Left forelimb (tissue), 1 donor: ENCODE data around the gene ZNF202.
"Not testable (repeated sequence)": the region's sequence is repeated elsewhere in the genome, so short reads cannot be mapped to it uniquely, and the experiment has no call there.

Source experiments
- DNase-seq: peaks from one replicate; pipeline ENCODE4 v3.0.0-alpha.2; 2018; ENCODE audit warnings: low spot score

Gene ZNF202

GRCh38 chr11:123740787-123741158 is 687 bp downstream of the ZNF202 start:
- no peak for DNase-seq

DNA sequence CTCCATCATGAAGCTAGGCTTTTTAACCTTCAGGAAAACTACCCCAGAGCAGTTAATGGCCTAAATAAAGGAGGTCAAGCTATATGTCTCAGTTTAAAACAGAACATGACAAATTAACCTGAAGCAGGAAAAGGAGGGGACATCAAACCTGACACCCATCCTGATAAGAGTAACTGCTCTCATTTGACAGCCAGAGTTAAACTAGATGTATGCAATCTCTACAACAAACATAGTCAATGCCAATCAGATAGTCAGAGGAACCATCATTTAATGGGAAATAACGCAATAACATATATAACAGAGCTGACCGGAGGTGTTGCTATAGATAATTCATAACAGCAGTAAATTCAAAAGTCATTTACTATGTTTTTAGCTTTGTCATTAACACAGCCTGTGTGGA is 3.1 kb downstream of the ZNF202 start:
- DNase-seq = no peak

- no peak for DNase-seq
Observed at GRCh38 chr11:123736769-123737168, 4.7 kb downstream of the ZNF202 start.

- no peak for DNase-seq
Observed at GRCh38 chr11:123729602-123730001, 11.9 kb downstream of the ZNF202 start.

- no peak for DNase-seq
Observed at GRCh38 chr11:123725995-123726655, 15.3 kb downstream of the ZNF202 start.

DNA sequence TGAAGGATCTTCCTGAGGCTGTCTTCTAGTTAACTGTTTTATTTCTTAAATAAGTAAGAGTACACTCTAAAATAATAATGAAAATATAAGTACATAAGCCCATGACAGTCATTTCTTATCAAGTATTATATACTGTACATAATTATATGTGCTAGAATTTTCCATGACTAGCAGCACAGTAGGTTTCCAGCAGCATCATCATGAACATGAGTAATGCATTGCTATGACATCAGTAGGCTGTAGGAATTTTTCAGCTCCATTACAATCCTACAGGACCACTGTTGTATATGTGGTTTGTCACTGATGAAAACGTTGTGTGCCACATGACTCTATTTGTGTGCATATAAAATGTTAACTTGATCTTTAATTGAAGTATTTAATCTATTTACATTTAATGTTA is 22.0 kb downstream of the ZNF202 start:
- DNase-seq = no peak

DNA sequence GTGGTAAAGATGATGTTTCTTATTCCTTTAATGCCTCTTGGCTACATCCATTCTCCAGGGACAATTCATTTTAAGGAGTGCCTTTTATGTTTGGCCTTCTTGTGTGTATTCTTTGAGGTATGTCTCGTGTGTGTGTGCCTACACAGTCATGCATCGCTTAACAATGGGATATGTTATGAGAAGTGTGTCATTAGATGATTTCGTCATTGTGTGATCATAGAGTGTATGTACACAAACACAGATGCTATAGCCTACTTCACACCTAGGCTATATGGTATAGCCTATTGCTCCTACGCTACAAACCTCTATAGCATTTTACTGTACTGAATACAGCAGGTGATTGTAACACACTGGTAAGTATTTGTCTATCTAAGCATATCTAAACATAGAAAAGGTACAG is 23.0 kb downstream of the ZNF202 start:
- DNase-seq = no peak

DNA sequence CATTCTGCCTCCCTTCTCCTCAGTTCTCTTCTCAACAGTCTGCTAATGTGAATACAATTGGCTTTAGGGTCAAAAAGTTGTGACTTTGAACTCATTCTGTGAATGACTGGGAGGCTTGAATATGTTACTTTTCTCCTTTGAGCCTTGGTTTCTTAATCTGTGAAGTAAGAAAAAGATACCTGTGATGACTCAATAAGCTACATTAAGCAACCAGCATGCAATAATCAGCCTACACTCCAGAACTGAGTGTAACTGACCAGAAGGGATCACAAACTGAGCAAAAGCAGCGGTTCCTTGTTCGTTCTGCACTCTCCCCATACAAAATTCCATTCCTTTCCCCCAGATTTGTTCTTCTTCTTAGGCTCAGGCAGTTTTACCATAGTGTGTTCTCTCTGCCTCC is 23.4 kb downstream of the ZNF202 start:
- DNase-seq = no peak

DNA sequence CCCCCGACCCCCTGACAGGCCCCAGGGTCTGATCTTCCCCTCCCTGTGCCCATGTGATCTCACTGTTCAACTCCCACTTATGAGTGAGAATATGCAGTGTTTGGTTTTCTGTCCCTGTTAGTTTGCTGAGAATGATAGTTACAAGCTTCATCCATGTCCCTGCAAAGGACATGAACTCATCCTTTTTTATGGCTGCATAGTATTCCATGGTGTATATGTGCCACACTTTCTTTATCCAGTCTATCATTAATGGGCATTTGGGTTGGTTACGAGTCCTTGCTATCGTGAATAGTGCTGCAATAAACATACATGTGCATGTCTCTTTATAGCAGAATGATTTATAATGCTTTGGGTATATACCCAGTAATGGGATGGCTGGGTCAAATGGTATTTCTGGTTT is 28.8 kb downstream of the ZNF202 start:
- not testable (repeated sequence) for DNase-seq

GRCh38 chr11:123707606-123708205 is 33.8 kb downstream of the ZNF202 start:
- DNase-seq = no peak

DNA sequence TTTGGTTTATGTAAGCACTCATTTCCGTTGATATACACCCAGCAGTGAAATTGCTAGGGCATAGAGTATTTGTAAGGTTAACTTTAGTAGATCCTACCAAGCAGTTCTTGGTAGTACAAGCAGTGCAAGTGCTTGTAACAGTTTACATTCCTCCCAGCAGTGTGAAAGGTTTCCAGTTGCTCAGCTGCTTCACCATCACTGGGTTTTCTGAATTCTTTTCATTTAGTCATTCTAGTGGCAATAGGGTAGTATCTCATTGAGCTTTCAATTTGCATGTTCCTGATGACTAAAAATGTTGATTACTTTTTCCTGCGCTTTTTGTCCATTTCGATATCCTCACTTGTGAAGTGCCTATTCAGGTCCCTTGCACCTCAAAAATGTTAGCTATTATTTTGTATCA is 34.3 kb downstream of the ZNF202 start:
- DNase-seq = no peak

GRCh38 chr11:123704341-123704740 is 37.1 kb downstream of the ZNF202 start:
- no peak for DNase-seq

DNA sequence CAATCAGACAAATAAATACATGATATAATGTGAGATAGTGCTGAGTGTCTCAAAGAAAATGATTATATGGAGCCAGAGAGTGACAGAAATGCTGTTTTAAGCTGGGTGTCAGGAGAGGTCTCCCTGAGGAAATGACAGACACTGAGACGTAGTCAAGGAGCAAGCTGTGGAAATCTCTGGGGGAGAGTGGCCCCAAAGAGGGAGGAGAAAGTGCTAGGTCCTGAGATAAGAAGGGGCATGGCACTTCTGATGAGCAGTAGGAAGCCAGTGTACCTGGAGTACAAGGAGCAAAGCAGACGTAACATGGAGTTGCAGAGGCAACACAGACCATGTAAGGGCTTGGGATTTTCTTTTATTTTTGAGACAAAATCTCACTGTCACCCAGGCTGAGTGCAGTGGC is 38.8 kb downstream of the ZNF202 start:
- no peak for DNase-seq

GRCh38 chr11:123702139-123702538 is 39.3 kb downstream of the ZNF202 start:
- no peak for DNase-seq

DNA sequence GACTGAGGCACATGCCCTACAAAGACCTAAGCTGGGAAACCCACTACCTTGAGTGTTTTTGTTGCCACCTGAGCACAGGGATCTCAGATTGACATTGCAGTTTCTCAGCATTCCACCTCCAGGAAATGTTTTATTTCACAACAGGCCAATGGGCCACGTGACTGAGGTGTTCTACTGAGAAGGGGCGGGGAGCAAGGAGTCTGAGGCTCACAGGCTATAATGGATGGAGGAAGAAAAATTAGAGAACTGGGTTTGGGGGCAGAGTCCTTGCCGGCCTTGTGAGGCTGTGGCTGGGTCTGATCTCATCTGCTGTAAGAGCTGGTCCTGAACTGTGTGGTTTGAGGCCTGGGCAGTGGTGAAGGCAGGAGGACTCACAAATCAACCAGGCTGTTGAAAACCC is 40.7 kb downstream of the ZNF202 start:
- DNase-seq = no peak

- no peak for DNase-seq
Observed at GRCh38 chr11:123698546-123699127, 42.8 kb downstream of the ZNF202 start.

DNA sequence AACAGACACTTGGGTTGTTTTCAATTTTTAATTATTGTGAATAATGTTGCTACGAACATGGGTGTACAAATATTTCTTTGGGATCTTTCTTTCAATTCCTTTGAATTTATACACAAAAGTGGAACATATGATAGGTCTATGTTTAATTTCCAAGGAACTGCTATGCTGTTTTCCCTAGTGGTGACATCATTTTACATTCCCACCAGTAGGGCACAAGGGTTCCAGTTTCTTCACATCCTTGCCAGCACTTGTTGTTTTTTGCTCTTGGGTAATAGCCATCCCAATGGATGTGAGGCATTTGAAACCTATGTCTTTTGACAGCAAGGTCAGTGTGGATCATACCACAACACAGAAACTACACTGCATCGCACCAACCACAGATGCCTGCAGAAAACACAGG is 45.3 kb downstream of the ZNF202 start:
- DNase-seq = no peak

- no peak for DNase-seq
Observed at GRCh38 chr11:123695231-123695630, 46.2 kb downstream of the ZNF202 start.

DNA sequence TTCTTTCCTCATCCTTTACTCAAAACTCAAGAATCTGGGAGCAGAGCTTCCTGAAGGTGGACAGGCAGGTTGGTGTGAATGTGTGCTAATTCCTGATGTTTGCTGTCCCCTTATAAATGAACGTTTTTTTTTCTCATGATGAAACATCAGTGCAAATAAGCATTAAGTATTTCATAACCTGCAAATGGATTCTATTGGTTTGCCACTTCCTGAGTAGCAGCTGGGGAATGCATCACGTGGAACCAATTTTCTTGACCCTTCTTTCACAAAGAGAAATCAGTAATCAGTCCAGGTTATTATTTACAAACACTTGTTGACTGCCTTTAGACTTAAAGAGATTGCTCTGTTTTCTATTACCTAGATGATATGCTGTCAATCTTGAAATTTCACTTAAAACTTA is 46.9 kb downstream of the ZNF202 start:
- no peak for DNase-seq

DNA sequence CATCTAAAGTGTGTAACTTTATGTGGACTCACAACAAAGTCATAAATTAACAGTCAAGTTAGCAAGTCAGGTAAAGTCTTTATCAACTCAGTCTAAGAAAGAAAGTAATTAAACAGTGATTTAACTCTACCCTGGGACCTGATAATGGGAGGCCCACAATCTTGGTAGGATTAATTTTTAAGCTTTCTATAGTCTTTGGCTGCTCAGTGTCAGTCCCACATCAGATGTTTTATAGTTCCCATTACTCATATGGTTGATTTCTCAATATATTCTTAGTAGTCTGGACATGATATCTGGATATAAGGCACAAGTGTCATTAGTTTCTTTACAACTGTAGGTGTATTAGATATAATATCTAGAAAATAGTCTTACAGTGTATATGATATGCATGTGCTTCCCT is 48.5 kb downstream of the ZNF202 start:
- no peak for DNase-seq

DNA sequence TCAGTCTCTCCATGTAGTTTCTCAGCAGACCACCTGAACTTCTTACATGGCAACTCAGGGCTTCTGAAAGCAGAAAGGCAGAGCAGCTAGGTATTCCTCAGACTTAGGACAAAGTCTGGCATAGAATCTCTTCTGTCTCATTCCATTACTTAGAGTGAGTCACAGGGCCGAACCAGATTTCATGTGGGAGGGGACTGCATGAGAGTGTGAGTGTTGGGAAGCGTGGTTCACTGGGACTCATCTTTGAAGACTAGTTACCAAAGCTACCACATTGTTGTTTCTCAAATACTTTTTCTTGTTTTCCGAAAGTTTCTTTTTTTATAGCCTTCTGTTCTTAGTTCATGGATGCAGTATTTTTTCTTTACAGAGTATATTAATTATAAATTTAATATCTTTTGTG is 51.0 kb downstream of the ZNF202 start:
- DNase-seq = no peak

DNA sequence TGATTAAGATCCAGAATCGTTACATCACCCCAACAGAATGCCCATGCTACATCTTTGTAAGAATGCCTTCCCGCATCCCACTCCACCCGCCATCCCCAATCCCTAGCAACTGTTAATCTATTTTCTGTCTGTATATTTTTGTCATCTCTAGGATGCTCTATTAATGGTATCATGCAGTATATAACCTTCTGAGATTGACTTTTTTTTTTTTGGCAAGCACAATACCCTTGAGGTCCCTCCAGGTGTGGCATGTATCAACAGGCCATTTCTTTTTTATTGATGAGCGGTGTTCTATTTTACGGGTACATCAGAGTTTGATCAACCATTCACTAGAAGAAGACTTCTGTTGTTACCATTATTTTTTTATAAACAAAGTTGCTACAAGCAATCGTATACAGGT is 56.9 kb downstream of the ZNF202 start:
- DNase-seq = no peak

DNA sequence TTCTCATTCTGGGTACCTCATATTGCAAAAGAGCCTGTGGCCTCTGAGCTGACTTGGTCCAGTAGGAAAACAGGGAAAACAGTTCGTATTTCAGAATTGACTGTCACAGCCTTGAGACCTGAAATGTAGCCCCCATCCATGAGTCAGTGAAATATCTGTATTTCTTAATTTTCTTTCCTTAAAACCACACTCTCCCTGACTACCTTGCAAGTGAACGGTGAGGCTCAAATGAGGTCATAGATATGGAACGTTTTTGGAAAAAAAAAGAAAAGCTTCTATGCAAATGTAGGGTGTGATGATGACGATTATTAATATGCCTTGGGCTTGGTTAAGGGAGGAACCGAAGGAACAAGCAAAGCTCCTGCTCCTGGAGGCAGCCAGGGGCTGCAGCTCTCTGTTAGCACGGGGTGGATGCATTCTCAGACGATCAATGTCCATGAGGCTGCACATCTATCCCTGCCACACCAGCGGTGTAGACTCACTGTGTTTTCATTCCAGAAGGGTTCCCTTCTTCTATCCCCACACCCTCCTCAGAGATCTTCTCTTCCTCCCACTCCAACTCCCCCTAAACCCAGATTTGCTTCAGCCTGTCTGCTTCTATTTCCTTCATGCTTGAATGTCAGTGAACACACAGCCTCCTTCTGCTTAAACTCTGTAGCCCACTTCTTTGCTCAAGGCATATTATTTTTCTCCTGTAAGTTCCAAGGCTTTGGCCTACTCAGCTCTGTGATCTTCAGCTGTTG is 57.9 kb downstream of the ZNF202 start:
- DNase-seq = no peak
